Activated CD8-positive, alpha-beta memory T cell treated with anti-CD3 and anti-CD28 coated beads, Interleukin-2, amount 50 U/mL, for 1 hour (primary cell): ENCODE measurements around the gene ZNF335.

Source experiments
- DNase-seq: peaks from one replicate; pipeline ENCODE4 v3.0.0-alpha.2; 2020; ENCODE audit errors: extremely low read depth

The ZNF335 gene

DNA sequence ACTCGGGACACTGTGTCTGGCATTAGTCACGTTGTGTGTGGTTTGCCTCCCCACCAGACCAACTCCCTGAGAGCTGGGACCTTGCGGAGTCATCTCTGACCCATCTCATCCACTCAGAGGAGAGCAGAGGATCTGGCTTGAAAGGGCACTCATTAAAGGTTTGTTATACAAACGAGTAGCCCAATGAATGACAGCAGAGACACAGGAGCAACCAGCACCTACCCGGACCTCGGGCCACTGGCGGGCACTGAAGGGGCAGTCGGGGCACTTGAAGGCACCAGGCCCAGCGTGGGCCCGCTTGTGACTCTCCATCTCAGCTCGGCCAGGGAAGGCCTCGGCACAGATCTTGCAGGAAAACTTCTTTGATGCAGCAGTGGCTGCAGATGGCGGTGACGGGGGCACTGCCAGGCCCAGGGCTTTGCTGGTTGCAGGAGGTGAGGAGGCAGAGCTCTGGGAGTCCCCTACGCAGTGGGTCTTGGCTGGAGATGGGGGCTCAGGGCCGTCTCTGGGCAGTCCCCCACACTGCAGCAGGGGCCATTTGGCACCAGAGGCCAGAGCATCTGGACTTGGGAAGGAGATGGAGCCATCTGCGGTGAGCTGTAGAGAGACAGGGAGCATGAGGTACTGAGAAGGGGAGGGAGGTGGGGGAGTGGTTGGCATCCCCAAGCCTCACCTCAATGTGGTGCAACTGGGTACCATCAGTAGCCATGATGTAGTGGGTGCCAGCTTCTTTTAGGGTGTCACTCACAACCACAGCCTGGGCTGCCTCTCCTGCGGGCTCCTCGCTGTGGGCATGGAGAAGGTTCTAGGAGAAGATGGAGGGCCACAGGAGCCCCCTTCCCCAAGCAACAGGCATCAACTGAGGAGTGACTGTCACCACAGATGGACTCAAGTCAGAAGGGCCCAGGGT, 19.8 kb downstream of the ZNF335 start:
- no peak for DNase-seq

DNA sequence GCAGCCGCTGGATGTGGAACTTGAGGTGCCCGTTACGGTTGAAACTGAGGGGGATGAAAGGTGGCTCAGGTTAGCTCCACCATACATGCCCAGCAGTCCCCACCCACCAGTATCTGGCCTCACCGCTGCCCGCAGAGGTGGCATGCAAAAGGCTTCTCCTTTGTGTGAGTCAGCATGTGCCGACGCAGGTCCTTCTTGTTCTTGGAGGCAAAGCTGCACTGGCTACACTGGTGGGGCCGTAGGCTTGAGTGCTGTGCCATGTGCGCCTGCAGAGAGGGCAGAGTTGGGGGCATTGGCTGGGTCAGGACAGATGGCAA, 21.7 kb downstream of the ZNF335 start:
- no peak for DNase-seq

DNA sequence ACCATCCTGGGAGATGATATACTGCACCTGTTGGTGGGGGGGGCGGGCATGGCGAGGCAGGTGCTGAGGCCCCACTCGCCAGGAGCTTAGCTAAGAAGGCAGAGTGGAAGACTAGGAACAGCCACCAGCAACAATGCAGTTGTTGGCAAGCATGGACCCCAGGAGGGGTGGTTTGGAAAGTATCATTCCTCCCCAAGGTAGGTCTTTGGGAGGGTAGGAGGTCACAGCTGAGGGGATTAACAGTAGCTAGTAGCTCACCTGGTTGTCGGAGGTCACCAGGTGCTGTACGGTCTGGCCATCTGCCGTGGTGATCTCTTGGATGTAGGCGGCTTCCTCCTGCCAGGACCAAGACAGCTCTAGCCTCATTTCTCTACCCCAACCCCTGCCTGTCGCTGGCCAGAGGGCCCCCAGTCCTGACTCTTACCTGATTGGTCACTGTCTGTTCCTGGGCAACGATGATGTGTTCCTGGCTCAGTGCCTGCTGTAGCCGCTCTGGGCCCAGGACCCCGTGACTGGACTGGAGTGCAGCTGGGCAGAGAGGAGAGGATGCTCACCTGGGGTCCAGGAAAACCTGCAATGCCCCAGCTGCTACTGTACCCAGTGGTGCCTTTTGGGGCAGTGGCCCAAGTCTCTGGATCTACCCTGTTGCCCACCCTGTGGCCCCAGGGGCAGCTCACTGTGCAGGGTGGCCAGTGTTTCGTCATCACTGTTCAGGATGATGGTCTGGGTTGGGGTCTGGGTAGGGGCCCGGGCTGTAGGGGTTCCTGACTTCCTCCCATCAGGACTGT, 22.3 kb downstream of the ZNF335 start:
- DNase-seq, result no peak

DNA sequence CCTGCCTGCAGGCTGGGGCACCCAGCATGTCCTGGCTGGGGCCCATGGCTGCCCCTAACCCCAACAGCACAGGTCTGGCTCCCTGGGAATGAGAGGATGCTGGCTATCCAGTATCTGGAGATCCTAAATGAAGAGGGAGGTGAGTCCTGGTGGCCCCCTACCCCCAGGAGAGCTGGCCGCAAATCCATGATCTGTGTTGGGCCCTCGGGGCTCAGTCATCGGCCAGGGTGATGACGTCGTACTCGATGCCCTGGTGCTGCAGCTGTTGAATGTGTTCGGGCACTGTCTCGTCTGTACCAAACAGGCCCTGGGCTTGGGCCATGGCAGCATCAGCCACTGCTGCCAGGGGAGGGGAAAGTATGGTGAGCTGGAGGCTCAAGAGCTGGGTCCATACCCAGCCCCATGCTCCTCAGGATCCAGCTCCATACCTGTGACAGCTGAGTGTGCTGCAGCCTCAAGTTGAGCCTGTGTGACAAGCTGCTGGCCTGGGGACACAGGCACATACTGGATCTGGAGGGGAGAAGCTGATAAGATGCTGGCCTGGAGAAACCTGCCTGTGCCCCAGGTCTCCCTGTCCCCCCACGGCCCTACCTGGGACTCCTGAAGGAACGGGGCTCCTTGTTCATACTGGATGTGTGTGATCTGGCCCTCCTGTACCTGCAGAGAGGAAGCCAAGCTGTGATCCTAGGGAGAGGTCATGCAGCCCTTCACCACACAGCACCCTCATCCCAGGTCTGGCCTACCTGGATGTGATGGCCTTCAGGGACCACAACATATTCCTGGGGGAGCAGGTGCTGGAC, 23.1 kb downstream of the ZNF335 start:
- DNase-seq, result no peak

DNA sequence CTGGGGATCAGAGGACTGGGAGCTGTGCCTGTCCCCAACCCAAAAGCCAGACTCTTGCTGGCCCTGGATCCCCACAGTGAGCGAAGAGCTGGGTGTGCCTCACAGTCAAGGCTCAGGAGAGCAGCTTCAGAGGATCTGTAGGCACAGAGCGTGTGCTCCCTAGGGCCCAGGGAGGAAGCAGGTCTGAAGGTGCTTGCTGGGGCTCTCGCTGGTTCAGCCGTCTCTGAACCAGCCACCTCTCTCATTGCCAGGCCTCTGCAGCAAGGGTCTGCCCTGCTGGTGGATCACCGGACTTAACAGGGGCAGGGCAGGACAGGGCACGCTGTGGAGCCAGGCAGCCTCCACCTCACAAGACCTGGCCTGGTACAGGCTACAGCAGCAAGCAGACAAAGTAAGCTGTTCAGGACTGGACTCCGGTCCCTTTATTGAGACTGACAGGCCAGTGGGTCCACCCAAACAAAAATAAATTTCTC, 23.7 kb downstream of the ZNF335 start:
- DNase-seq, result no peak

DNA sequence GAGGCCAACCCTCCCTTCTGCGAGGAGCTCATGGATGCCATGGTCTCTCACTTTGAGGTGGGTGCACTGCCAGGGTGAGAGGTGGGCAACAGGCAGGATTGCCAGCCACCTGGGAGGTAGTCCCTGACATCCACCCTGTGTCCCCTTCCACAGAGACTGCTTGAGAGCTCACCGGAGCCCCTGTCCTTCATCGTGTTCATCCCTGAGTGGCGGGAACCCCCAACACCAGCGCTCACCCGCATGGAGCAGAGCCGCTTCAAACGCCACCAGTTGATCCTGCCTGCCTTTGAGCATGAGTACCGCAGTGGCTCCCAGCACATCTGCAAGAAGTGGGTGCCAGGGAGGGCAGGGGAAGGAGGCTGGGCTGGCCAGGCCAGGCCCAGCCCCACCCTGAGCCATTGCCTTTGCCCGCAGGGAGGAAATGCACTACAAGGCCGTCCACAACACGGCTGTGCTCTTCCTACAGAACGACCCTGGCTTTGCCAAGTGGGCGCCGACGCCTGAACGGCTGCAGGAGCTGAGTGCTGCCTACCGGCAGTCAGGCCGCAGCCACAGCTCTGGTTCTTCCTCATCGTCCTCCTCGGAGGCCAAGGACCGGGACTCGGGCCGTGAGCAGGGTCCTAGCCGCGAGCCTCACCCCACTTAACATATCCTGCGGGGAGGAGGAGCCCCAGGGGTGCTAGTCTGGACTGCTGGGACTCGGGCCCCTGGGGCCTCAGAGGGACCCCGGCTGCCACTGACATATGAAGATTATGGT, 24.7 kb downstream of the ZNF335 start:
- no peak for DNase-seq

DNA sequence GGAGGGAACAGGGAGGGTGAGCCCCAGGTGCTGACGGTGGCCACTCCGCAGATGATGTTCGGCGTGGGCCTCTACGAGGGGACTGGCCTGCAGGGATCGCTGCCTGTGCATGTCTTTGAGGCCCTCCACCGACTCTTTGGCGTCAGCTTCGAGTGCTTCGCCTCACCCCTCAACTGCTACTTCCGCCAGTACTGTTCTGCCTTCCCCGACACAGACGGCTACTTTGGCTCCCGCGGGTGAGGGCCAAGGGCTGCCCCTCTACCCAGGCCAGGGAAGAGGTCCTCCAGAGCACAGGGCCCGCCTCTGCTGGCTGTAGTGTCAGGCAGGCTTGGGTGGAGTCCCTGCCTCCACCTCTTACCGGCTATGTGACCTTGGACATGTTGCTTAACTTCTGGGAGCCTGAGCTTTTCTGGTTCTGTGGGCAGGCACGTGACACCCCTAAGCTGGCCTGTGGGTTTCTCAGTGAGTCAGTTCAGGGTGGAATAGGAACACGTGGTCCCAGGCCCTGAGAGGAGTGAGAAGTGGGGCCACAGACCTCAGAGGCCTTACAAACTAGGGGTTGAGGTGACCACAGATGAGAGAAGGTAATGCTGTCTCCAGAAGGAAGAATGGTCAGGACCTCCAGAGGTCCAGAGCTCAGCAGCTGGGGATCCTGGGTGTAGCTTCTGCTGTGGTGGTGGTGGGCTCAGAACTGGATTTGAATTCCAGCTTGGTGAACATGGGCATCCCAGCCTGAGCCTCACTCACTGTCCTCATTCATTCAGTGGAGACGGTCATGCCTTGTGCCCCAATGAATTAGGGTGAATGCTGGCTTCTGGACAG, 25.6 kb downstream of the ZNF335 start:
- DNase-seq, result no peak

DNA sequence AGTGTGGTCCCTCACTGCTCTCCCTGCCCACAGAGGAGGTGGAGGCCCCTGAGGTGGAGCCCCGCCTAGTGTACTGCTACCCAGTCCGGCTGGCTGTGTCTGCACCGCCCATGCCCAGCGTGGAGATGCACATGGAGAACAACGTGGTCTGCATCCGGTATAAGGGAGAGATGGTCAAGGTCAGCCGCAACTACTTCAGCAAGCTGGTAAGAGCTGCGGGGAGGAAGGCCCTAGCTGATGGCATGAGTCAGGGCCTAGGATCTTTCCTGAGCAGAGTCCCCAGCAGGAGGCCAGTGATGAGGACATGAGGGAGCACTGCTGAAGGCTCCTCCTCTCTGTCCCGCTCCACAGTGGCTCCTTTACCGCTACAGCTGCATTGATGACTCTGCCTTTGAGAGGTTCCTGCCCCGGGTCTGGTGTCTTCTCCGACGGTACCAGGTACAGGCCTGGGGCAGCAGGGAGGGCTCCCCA, 26.3 kb downstream of the ZNF335 start:
- no peak for DNase-seq

DNA sequence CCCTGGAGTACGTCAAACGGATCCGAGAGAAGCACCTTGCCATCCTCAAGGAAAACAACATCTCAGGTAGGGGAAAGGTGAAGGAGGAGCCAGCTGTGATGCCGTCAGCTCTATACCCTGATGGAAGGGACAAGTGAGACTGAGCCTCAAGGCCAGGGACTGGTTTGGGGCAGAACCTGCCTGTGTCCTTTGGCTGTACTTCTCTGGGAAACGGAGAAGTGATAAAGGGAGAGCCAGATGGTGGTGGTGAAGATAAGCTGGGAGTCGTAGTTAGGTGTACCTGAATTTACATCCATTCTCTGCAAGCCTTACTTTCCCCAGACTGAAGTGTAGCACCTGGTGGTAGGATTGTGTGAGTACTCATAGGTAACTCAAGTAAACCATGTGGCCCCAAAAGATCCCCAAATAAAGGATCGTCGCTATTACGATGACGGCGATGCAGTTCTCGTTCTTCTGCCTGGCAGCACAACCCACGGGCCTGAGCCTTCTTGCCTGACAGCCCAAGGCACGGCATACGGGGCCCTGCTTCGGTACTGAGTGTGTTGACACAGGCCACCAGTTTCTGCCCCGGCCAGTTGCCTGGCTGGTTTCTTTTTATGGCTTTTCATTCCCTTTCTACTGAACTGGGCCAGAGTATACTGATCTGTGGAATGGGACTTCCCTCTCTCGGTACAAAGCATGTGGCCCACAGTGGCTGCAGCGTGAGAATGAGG, 26.9 kb downstream of the ZNF335 start:
- no peak for DNase-seq

DNA sequence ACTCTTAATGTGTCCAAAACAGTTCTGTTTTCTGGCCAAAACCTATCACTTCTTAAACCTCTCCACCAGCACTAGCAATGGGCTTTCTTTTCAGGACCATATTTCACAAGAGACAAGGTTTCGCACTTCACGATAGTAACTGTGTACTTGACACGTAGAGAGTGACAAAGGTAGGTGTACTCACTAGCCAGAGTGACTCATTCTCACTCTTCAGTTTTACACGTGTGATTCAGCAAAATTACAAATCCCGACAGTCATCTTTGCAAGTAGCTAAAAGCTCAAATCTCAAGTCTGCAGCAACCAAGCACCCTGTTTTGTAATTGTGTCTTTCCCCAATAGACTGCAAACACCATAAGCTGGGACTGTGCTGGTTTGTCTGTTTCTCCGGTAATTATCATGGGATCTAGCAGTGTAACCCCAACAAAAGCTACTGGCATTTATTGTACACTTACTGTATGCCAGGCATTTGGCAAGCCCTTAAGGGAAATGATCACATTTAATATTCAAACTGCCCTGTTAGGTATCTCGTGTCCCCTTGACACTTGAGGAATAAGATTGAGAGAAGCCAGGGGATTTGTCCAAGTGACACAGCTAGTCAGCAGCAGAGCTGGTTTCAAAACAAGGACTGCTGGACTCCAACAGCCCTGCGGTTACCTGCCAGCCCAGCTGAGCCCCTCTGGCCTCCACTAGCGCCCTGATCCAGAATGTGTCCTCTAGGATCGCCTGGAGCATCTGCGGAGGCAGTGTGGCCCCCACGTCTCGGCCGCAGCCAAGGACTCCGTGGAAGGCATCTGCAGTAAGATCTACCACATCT, 27.6 kb downstream of the ZNF335 start:
- no peak for DNase-seq

DNA sequence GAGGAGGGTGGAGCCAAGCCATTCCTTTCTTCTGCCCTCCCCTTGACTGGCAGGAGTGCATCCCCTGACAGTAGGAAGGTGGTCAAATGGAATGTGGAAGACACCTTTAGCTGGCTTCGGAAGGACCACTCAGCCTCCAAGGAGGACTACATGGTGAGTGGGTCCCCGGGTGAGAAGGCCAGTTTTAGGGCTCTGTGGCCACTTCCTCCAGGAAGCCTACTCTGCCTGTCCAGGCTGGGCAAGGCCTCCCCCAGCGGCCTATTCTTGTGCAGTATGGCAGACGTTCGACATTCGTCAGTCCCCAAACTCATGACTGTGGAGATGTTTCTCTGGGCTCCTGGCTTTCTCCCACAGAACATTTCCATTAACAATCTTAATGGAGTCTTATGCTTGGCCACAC, 28.4 kb downstream of the ZNF335 start:
- no peak for DNase-seq

DNA sequence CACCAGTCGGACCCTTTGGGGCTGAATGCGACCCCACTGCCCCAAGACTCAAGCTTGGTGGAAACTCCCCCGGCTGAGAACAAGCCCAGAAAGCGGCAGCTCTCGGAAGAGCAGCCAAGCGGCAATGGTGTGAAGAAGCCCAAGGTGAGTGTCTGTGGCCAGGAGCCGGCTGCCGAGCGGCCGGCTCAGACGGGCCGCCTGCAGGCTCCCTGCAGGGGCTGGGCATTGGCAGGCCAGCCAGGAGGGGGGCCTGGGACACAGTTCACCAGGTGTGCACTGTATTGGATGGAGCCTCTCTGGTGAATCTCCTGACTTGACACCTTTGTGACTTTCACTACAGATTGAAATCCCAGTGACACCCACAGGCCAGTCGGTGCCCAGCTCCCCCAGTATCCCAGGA, 31.5 kb downstream of the ZNF335 start:
- DNase-seq, result no peak

DNA sequence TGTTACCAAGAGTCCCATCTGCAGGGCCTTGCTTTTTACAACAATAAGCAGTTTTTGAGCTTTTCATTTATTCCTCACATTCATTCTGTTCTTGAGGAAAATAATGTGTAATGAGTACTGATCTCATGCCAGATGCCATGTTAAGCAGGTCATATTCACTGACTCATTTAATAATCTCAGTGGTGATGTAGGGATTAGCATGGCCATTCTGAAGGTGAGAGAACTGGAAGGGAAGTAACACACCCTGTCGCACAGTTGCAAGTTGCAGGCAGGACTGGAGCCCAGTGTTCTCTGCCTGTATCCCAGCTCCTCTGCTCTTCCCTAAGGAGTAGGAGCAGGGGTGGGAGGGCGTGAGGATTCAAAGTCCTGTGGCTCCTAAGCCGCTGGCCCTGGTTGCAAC, 31.9 kb downstream of the ZNF335 start:
- no peak for DNase-seq

DNA sequence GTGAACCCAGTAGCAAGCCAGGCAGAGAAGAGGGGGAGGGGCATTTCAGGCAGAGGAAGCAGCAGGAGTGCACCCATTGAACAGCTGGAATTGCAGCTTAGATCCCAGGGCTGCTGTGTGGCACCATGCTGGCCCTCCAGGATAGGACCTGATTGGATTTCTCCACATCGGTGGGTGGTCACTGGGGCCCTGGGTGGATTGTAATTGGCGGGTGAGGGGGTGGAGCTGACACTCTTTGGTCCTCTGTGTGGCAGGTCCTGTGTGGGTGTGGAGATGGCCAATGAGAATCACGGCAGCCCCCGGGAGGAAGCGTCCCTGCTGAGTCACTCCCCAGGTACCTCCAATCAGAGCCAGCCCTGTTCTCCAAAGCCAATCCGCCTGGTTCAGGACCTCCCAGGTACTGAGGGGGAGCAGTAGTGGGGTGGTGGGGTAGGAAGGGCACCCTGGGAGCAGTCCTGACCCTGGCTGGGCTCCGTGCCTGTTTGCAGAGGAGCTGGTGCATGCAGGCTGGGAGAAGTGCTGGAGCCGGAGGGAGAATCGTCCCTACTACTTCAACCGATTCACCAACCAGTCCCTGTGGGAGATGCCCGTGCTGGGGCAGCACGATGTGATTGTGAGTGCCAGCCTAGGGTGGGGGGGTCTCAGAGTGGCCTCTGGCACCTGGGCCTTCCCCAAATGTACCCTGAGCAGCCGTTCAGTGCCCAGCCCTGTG, 33.1 kb downstream of the ZNF335 start:
- no peak for DNase-seq

DNA sequence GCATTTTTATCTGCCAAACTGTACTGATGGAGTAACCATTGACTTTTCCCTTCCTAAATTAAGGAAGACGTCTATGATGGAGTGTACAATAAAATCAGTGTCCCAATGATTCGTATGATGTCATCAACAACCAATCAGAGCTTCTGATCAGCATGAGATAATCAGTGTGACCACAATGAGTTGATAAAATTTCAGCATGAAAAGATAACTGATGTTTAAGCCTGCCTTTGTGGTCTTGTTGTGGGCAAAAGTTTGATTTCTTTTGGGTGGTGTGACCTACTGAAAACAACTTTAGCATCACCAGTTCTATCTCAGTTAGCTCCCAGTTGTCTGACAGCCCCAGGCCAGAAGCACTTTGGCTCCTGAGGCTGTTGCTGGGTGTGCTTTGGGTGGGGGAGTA, 34.2 kb downstream of the ZNF335 start:
- DNase-seq, result no peak

DNA sequence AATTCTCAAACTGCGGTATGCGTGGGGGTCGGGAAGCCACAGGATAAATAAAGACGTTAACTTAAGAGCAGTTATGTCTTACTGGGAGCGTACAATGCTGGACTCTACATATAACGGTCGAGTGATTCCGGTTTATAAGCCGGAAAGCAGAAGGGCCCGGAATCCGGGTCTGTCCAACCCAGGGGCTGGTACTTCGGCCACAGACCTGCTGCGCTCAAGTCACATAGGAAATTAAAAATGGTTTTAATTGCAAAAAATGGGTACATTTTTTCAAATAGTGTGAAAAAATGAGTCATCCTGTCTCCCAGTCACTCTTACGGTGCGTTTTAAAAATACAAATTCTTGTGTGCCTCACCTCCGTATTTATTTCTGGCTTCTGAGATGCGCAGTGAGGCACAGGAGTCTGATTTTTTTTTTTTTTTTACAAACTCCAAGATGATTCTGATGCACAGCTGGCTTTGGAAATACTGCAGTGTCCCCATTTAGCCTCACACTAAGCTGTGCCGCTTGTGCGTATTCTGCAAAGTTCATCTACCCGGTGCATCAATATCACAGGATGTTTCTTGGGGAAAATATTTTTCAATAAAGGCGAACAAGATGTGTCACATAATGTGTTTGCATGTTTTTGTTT, 36.5 kb downstream of the ZNF335 start:
- DNase-seq, result no peak

DNA sequence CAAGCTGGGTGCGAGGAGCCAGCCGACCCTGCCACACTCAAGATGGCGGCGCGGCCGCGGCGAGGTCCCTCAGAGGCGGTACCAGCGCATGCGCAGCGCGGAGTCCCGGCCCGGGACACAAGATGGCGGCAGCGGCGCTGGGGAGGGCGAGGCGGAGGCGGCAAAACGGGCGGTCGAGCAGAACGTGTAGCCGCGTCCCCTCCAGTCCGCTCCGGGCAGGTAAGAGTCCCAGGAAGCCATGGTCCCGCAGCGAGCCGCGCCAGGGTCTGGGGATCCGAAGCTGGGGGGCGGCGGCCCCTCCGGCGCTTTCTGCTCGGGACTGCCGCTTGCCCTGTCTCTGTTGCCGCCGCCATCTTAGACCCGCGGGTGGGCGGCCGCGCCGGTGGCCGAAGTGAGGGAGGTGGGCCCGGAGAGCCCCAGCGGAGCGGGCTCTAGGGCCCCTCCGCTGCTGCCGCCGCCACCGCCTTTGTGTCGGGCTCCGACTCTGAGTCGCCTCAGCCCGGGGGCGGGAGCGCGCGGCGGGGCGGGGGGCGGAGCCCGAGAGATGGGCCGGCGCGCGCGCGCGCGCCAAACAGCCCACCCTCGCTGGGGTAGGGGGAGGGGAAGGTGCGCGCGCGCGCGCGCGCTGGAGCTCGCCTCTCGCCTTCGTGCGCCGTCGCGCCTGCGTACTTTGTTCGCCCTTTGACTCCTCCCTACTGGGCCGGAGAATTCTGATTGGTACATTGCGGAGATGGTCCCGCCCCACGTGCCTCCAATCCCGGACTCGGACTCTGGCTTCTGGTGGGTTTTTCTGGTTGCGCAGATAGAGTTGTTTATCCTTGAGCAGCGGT, 37.2 kb downstream of the ZNF335 start, which contains the start of gene PCIF1:
Gene PCIF1 (plus strand): TSS at position 98 of the 830 bp plus-strand sequence. CDS start 4,317 bp downstream, outside the sequence.
- DNase-seq, result peak; percentile 96
